ENCODE data around the gene GNAO1.
"Not testable (repeated sequence)": the region's sequence is repeated elsewhere in the genome, so short reads cannot be mapped to it uniquely, and the experiment has no call there.

The GNAO1 gene

DNA sequence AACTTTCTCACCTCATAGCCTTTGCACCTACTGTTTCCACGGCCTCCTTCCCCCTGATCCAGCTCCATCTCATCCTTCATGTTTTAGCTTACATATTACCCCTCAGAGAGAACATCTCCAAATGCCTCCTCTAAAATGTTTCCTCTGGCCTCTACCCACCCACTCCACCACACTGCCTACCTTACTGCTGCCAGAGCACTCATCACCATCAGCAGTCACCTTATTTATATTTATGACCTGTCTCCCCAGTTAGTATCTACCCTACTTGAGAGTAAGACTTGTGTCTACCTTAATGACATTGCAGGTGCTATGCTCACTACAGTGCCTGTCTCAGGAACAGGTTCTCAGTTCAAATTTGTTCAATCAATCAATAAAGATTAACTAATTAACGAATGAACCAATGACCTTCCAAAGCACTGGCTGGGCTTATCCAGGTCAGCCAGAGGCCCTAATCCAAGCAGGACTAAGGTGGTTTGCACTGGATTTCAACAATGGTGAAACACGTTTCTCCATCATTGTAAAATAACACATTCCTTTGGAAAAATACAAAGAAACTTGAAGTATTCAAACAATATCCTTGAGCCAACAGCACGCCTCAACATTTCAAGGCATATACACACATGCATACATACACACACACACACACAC, 192.9 kb downstream of the GNAO1 start:
- no peak for DNase-seq (ENCODE audit: low read depth in 2 of 3, low spot score in 1 of 3)

DNA sequence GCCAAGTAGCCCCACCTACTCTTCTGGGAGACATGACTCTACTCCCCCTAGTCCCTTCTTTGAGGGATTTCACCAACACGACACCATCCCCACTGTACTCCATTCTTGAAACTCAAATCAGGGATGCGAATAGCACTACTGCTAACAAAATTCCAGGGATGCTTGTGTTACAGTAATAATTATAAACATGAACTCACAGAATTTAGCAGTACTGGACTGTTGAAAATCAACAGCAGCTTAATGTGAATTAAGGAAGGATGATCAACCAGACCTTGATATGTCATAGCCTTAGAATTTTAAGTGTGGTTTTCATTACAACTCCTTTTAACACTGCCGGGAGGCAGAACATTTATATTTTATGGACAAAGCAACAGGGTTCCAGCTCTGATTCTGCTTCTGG, 196.1 kb downstream of the GNAO1 start:
- no peak for DNase-seq (ENCODE audit: low read depth in 2 of 3, low spot score in 1 of 3)

DNA sequence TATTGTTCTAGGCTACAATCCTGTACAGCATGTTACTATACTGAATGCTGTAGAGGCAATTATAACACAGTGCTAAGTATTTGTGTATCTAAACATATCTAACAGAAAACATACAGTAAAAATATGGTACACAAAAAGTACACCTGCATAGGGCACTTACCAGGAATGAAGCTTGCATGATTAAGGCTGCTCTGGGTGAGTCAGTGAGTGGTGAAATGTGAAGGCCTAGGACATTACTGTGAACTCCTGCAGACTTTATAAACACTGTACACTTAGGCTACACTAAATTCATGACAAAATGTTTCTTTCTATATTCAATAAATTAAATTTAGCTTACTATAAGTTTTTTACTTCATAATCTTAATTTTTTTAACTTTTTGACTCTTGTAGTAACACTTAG, 196.9 kb downstream of the GNAO1 start:
- no peak for DNase-seq (ENCODE audit: low read depth in 2 of 3, low spot score in 1 of 3)

DNA sequence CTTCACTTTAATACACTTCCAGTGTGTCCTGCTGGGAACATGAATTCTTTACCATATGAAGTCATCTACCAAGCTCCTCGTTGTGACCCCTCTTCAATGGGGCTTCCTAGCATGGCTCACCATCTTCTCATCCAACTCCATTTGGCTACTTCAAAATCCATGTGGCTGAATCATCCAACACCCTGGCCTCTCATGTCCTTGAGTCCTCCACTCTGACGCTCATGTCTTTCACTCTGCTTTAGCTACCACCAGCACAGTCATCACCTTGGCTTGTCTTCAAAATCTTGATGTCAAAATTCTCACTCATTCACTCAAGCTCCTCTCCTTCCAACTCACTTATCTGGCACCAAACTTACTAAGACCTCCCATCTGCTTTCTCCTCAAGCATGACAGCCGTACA, 198.3 kb downstream of the GNAO1 start:
- no peak for DNase-seq (ENCODE audit: low read depth in 2 of 3, low spot score in 1 of 3)

DNA sequence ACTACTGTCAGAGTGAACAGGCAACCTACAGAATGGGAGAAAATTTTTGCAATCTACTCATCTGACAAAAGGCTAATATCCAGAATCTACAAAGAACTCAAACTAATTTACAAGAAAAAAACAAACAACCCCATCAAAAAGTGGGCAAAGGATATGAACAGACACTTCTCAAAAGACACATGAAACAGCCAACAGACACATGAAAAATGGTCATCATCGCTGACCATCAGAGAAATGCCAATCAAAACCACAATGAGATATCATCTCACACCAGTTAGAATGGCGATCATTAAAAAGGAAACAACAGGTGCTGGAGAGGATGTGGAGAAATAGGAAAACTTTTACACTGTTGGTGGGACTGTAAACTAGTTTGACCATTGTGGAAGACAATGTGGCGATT, 205.4 kb downstream of the GNAO1 start:
- not testable (repeated sequence) for DNase-seq (ENCODE audit: low read depth in 2 of 3, low spot score in 1 of 3)

DNA sequence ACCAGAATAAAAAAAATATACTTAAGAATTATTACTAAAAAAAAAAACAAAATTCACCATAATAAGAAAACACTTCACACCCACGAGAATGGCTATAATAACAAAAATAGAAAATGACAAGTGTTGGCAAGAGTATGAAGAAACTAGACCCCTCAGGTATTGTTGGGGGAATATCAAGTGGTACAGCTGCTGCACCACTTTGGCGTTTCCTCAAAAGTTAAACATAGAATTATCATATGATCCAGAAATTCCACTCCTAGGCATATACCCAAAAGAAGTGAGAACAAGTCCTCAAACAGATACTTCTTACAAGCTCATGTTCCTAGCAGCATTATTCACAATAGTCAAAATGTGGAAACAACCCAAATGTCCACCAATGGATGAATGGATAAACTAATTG, 207.8 kb downstream of the GNAO1 start:
- no peak for DNase-seq (ENCODE audit: low read depth in 2 of 3, low spot score in 1 of 3)

DNA sequence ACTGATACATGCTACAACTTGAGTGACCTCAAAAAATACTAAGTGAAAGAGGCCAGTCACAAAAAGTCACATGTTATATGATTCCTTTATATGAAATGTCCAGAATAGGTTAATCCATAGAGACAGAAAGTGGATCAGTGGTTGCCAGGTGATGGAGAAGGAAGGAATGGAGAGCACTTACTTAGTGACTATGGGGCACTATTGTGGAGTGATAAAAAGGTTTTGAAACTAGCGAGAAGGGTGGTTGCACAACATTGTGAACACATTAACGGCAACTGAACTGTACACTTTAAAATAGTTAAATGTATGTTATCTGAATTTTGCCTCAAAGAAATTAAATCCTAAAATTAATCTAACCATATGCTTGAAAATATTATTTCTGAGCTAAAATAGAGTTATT, 208.2 kb downstream of the GNAO1 start:
- DNase-seq (ENCODE audit: low read depth in 2 of 3, low spot score in 1 of 3), result no peak

DNA sequence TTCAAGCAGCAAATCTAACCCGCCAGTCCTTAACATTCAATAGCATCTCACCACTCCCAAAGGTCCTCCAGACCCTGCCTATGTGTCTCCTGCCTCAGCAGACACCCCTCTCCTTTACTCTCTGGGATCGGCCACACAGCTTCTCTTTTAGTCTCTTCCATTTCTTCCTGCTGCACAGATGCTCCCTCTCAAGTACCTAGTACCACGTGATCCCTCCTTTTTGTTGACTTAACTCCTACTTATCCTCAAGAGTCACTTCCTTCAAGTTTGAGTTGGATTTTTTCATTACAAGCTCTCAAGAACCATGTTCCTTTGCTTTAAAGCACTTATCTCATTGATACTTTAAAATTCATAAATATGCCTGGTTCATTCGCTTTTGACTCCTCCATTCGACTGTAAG, 209.2 kb downstream of the GNAO1 start:
- DNase-seq (ENCODE audit: low read depth in 2 of 3, low spot score in 1 of 3), result no peak

DNA sequence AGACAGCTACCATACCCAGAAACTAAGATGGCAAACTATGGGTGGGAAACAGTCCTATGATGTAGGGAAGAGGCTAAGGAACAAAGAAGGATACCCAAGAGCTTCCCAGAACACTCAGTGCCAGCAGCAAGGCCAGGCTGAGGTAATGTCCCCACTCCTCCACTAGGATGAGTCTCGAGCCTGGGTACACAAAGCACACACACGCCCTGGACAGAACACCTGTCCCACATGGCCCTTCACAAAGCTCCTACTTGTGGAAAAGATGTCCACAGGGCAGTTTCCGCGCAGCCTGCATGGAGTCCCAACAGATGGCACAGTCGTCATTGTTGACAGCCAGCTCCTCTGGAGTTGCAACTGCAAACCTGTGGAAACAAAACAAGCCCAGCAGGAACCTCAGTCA, 210.2 kb downstream of the GNAO1 start:
- DNase-seq (ENCODE audit: low read depth in 2 of 3, low spot score in 1 of 3), result no peak

DNA sequence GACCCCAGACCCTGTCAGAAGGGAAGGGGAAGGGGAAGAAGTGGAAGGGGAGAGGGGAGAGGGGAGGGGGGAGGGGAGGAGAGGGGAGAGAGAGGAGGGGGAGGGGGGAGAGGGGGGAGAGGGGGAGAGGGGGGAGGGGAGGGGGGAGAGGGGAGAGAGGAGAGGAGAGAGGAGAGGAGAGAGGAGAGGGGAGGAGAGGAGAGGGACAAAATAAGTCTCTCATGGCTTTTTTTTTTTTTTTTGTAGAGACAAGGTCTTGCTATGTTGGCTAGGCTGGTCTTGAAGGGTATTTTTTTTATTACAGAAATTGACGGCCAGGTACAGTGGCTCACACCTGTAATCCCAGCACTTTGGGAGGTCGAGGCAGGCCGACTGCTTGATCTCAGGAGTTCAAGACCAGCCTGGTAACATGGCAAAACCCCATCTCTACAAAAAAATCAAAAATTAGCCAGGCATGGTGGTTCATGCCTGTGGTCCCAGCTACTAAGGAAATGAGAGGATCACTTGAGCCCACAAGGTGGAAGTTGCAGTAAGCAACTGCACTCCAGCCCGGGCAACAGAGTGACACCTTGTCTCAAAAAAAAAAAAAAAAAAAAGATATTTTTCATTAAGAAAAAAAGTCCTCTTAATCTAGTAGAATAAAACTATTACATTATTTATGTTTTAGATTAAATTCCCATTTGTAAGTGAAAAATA, 214.8 kb downstream of the GNAO1 start:
- DNase-seq (ENCODE audit: low read depth in 2 of 3, low spot score in 1 of 3), result no peak

Measured in stimulated activated CD4-positive, alpha-beta T cell treated with anti-CD3 and anti-CD28 coated beads, Interleukin-12 subunit alpha, Interleukin-12 subunit beta, amount 100 ng/mL, for 48 hours (primary cell).